ENCODE data around the gene MPRIP. TPM values are rescaled to one million over a fixed set of nuclear protein-coding genes. Genes with fewer than 3 reads are reported as not detected.

Gene MPRIP
- total RNA-seq, 1 experiment from 2014 or later = 140 TPM

GRCh38 chr17:17140590-17140980 lies 98.3 kb downstream of the MPRIP start:
- Mint-ChIP-seq H3K36me3 (peaks cover 25% of the 10 kb centered on the region), H3K27me3 (ENCODE audit: low read depth) (no peaks in the 10 kb centered on the region), H3K4me1 (peaks cover 10% of the 10 kb centered on the region), H3K27ac (no peak overlapping the region), H3K9me3 (no peaks in the 10 kb centered on the region), H3K4me3 (no peak overlapping the region)
- ATAC-seq = no peak
- TF ChIP-seq ZNF423 (CRISPR knock-in tag; IDR thresholded peaks at IDR 0.05) = no peak
- no peak for TF ChIP-seq CDX4 (CRISPR knock-in tag; IDR thresholded peaks at IDR 0.05; ENCODE audit: borderline replicate concordance)
- TF ChIP-seq SMAD4 (CRISPR knock-in tag; IDR thresholded peaks at IDR 0.05) = no peak
- no peak for TF ChIP-seq NFE2L1 (CRISPR knock-in tag; IDR thresholded peaks at IDR 0.05)
- TF ChIP-seq FOXP1 (CRISPR knock-in tag; IDR thresholded peaks at IDR 0.05; ENCODE audit: borderline replicate concordance) = no peak
- no peak for TF ChIP-seq ZNF219 (CRISPR knock-in tag; IDR thresholded peaks at IDR 0.05; ENCODE audit: borderline replicate concordance)
- no peak for TF ChIP-seq CTCF (IDR thresholded peaks at IDR 0.05)
- TF ChIP-seq AFF4 (CRISPR knock-in tag; IDR thresholded peaks at IDR 0.05; ENCODE audit: borderline replicate concordance) = no peak
- TF ChIP-seq, protein P1, sequence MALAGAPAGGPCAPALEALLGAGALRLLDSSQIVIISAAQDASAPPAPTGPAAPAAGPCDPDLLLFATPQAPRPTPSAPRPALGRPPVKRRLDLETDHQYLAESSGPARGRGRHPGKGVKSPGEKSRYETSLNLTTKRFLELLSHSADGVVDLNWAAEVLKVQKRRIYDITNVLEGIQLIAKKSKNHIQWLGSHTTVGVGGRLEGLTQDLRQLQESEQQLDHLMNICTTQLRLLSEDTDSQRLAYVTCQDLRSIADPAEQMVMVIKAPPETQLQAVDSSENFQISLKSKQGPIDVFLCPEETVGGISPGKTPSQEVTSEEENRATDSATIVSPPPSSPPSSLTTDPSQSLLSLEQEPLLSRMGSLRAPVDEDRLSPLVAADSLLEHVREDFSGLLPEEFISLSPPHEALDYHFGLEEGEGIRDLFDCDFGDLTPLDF (CRISPR knock-in tag; IDR thresholded peaks at IDR 0.05) = no peak
- TF ChIP-seq USF1 (CRISPR knock-in tag; IDR thresholded peaks at IDR 0.05) = no peak
- no peak for TF ChIP-seq ZNF396 (CRISPR knock-in tag; IDR thresholded peaks at IDR 0.05; ENCODE audit: borderline replicate concordance)
- TF ChIP-seq ESRRA (CRISPR knock-in tag; IDR thresholded peaks at IDR 0.05; ENCODE audit: borderline replicate concordance) = no peak
- CTCF ChIA-PET = interaction anchor here (1.6 to 5.1 kb wide), 12 partner anchors 10 to 200 kb away, joined by 3 to 77 read pairs (median 17); partner anchors contain the start of gene FLCN
- no peak for DNase-seq (ENCODE audit: low spot score)
- POLR2A ChIA-PET = interaction anchor here (0.5 kb wide), 1 partner anchor 394 kb away, joined by 8 read pairs; no protein-coding TSS in a partner anchor

DNA sequence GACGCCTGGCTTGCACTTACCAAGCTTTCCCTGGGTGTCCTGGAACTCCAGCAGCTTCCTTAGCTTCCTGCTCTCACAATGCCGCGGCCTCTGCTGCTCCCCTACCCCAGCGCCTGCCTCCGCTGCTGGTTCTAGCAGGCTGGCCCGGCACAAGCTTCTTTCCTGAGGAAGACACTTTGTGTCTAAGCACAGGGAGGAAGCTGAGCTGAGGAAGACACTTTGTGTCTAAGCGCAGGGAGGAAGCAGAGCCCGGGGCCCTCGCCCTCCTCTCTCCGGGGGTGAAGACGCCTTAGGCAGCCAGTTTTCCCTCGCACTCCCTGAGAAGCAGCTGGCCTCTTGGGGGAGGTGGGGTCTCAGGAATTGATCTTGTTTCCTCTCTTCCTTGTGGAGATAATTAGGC lies 99.0 kb downstream of the MPRIP start:
- POLR2A ChIA-PET = interaction anchor here (1.3 kb wide), 1 partner anchor 50 kb away, joined by 5 read pairs; no protein-coding TSS in a partner anchor
- CTCF ChIA-PET = interaction anchor here (0.7 to 5.1 kb wide), 60 partner anchors 10 to 749 kb away, joined by 3 to 77 read pairs (median 6); partner anchors contain the start of genes COPS3, FLCN, PLD6 and RASD1
- Mint-ChIP-seq H3K27ac (peak overlapping the region; percentile 75), H3K4me1 (peaks cover 10% of the 10 kb centered on the region), H3K9me3 (no peaks in the 10 kb centered on the region), H3K36me3 (peaks cover 25% of the 10 kb centered on the region), H3K27me3 (ENCODE audit: low read depth) (no peaks in the 10 kb centered on the region), H3K4me3 (no peak overlapping the region)
- DNase-seq (ENCODE audit: low spot score) (no peak), ATAC-seq (peak; percentile 14)
- TF ChIP-seq ATF1 (CRISPR knock-in tag; IDR thresholded peaks at IDR 0.05) (no peak), TEAD1 (CRISPR knock-in tag; IDR thresholded peaks at IDR 0.05) (no peak), FOXP1 (CRISPR knock-in tag; IDR thresholded peaks at IDR 0.05; ENCODE audit: borderline replicate concordance) (no peak), ZNF416 (CRISPR knock-in tag; IDR thresholded peaks at IDR 0.05) (no peak), NFATC4 (CRISPR knock-in tag; IDR thresholded peaks at IDR 0.05) (no peak), MAX (CRISPR knock-in tag; IDR thresholded peaks at IDR 0.05) (no peak), OVOL2 (CRISPR knock-in tag; IDR thresholded peaks at IDR 0.05; ENCODE audit: borderline replicate concordance) (no peak)
